HG03175 (cell line): ENCODE measurements around the gene PCED1B.

Experiments
- ATAC-seq: cut with Tn5 transposase; IDR thresholded peaks from one replicate; pipeline ENCODE4 v1.9.1; 2021; ENCODE audit warnings: mild to moderate bottlenecking, moderate library complexity; ENCODE audit not compliant: unreplicated experiment

Gene PCED1B

GRCh38 chr12:47224563-47225133 lies 145.2 kb downstream of the PCED1B start:
- no peak for ATAC-seq

GRCh38 chr12:47225356-47225755 lies 145.9 kb downstream of the PCED1B start:
- ATAC-seq = no peak

- no peak for ATAC-seq
Measured at GRCh38 chr12:47226199-47226598, 146.8 kb downstream of the PCED1B start.

DNA sequence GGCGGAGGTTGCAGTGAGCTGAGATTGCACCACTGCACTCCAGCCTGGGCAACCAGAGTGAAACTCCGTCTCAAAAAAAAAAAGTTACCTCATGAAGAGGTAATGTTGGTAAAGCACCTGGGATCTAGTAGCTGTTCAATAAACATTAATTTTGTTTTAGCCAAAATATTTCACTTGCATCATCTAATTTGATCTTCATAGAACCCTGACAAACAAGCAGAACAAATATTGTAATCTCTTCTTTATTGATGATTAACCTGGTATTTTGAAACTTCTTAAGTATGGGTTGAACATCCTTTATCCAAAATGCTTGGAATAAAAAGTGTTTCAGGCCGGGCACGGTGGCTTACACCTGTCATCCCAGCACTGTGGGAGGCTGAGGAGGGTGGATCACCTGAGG lies 149.4 kb downstream of the PCED1B start:
- ATAC-seq = no peak

DNA sequence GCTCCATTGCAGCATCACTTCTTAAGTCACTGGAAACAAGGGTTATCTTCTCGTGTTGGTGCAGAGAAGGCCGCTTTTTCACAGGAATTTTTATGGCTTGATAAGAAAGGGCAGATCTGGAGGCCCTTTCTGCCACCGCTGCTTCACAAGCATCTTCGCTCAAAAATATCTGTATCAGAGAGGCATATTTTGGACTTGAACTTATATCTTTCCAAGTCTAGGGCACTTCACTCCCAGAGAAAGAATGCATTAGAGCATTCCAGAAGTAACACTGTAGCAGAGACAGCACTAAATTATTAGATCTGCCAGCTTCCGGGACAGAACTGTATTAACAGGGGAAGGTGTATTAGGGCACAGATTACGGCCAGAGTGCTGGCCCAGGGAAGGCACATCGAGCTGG lies 152.0 kb downstream of the PCED1B start:
- no peak for ATAC-seq

DNA sequence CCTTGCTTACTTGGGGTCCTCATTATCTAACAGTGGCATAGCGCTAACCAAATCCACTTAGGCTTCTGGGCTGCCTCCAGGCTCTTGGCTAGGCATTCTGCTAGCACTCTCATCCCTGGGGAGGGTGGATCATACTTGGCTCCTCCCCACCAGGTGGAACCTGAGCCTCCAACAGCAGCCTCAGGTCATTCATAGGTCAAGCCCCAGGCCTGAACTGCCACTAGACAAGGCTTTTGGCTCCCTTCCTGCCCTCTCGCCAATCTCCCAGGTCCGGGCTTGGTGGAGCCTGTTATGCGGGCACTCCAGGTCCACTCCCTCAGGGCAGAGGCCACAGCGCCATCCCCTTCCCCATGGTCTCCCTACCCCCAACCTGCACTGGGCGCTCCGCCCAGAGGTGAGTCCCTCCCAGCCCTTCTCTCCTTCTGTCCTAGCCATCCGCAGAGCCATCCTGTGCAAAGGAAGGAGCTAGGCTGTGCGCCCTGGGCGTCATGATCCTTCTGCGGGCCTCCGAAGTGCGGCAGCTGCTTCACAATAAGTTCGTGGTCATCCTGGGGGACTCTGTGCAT lies 155.2 kb downstream of the PCED1B start:
- ATAC-seq = no peak

DNA sequence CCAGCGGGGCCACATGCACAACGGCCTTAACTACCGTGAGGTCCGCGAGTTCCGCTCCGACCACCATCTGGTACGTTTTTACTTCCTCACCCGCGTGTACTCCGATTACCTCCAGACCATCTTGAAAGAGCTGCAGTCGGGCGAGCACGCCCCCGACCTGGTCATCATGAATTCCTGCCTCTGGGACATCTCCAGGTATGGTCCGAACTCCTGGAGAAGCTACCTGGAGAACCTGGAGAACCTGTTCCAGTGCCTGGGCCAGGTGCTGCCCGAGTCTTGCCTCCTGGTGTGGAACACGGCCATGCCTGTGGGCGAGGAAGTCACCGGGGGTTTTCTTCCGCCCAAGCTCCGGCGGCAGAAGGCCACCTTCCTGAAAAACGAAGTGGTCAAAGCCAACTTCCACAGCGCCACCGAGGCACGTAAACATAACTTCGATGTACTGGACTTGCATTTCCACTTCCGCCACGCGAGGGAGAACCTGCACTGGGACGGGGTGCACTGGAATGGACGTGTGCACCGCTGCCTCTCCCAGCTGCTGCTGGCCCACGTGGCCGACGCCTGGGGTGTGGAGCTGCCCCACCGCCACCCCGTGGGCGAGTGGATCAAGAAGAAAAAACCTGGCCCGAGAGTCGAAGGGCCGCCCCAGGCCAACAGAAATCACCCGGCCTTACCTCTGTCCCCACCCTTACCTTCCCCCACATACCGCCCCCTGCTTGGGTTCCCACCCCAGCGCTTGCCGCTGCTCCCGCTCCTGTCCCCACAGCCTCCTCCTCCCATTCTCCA lies 156.0 kb downstream of the PCED1B start:
- no peak for ATAC-seq

DNA sequence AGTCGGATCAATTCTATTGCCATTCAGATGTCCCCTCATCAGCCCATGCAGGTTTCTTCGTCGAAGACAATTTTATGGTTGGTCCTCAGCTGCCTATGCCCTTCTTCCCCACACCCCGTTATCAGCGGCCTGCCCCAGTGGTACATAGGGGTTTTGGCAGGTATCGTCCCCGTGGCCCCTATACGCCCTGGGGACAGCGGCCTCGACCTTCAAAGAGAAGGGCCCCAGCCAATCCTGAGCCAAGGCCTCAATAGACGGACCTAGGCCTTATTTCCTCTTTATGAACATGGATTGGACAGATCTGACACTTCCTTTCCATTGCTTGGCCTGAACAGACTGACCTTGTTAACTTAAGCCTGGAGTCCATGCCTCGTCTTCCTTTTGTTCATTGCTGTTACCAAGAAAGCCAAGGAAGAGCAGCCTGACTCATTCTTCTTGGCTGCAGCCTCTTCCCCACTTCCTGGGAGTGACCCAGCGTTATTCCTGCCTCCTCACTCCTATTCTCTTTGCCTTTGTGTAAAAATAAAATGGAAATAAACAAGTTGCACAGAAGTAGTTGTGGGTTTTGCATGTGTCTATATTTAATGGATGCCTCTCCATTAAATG lies 156.8 kb downstream of the PCED1B start:
- ATAC-seq = no peak

- no peak for ATAC-seq
Measured at GRCh38 chr12:47237751-47238211, 158.4 kb downstream of the PCED1B start.

- no peak for ATAC-seq
Measured at GRCh38 chr12:47238669-47239114, 159.3 kb downstream of the PCED1B start.

DNA sequence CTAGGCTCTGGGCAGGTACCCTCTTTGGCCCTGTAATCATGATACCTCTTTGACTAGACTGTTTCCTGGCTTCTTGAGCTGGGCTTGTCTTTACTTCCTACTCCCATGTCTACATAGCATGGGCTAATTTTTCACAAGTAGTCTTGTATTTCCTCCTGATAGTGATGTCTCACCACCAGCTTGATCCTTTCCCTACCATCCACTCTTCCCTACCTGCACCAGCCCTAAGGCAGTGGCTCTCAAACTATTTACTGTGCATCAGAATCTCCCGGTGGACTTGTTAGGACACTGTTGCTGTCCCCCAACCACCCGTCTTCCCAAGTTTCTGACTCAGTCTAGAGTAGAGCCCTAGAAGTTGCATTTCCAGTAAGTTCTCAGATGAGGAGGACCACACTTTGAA lies 163.0 kb downstream of the PCED1B start:
- no peak for ATAC-seq

GRCh38 chr12:47244835-47245234 lies 165.4 kb downstream of the PCED1B start:
- ATAC-seq = no peak

- ATAC-seq = no peak
Measured at GRCh38 chr12:47245623-47246022, 166.2 kb downstream of the PCED1B start.

DNA sequence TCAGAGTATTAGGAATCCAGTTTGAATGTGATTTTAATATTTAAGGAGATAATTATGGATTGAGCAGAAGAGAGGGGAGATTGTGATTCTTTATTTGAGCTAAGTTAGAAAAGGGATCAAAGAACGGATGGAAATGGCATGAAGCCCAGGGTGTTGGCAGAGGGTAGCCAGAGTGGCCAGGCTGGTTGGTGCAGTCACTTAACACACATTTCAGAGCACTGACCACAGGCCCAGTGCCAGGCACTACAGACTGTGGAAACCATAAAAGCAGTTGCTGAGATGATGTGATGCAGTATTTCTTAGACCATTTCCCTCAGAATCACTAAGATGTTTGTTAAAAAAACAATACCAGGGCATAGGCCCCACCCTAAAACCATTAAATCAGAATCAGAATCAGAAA lies 168.0 kb downstream of the PCED1B start:
- no peak for ATAC-seq

DNA sequence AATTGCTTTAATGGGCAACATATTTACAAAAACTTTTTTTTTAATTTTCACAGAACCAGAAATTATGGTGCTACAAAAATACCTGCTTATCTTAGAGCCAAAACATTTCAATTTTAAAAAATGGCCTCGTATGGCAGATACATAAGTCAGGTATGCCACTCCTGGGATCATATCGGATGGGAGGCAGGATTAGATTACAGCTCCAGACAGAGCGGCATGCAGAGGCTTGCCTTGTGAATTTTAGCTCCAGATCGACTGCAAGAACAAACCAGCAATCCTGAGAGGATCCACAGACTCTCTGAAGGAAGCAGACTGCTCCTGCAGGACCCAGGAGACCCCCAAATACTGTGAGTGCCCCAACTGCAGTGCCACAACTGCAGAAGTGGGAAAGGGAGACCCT lies 169.7 kb downstream of the PCED1B start:
- ATAC-seq = no peak

- ATAC-seq = no peak
Measured at GRCh38 chr12:47249719-47250357, 170.4 kb downstream of the PCED1B start.

DNA sequence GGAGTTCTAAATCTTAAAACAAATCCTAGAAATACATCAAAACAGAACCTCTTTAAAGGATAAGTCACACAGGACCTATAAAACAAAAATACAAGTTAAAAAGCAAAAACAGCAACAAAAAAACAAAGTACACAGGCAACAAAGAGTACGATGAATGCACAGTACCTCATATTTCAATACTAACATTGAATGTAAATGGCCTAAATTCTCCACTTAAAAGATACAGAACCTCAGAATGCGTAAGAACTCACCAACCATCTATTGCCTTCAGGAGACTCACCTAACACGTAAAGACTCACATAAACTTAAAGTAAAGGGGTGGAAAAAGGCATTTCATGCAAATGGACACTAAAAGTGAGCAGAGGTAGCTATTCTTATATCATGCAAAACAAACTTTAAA lies 172.5 kb downstream of the PCED1B start:
- ATAC-seq = no peak

- no peak for ATAC-seq
Measured at GRCh38 chr12:47264951-47265350, 185.5 kb downstream of the PCED1B start.

DNA sequence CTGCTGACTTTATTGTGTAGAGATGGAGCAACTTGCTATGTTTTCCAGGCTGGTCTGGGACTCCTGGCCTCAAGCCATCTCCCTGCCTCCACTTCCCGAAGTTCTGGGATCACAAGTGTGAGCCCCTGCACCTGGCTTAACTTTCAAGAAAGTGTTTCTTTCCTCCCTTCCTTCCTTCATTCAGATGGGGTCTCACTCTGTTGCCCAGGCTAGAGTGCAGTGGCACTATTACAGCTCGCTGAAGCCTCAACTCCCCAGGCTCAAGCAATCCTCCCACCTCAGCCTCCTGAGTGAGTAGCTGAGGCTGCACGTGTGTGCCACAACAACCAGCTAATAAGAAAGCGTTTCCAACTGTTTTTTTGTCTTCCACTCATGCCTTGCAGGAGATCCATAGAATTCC lies 186.0 kb downstream of the PCED1B start:
- ATAC-seq = no peak

GRCh38 chr12:47267571-47267970 lies 188.2 kb downstream of the PCED1B start:
- no peak for ATAC-seq
